ENCODE measurements around the gene LIME1. TPM values are rescaled to one million over a fixed set of nuclear protein-coding genes. Genes with fewer than 3 reads are reported as not detected.
A peak's percentile ranks its signal among the peaks of the same experiment; 100 is the strongest.

Gene LIME1
- polyA plus RNA-seq, 3 donors: 0.39 to 8.8 (median 0.62) TPM

- peaks cover 35 to 47% of the 10 kb centered on the region in 2 donors for H3K4me1 ChIP-seq (ENCODE audit: control insufficient read depth in 1 of 2, insufficient read depth in 2 of 2, low read length in 2 of 2)
- intact Hi-C loops (cut with micrococcal nuclease): loop anchor here in 1 of 2 donors (2.0 to 5.0 kb wide), 3 partner anchors 31 to 122 kb away; partner anchors contain the start of genes ABHD16B, RTEL1 and ZGPAT
Measured at GRCh38 chr20:63740070-63740626, 3.7 kb downstream of the LIME1 start.

DNA sequence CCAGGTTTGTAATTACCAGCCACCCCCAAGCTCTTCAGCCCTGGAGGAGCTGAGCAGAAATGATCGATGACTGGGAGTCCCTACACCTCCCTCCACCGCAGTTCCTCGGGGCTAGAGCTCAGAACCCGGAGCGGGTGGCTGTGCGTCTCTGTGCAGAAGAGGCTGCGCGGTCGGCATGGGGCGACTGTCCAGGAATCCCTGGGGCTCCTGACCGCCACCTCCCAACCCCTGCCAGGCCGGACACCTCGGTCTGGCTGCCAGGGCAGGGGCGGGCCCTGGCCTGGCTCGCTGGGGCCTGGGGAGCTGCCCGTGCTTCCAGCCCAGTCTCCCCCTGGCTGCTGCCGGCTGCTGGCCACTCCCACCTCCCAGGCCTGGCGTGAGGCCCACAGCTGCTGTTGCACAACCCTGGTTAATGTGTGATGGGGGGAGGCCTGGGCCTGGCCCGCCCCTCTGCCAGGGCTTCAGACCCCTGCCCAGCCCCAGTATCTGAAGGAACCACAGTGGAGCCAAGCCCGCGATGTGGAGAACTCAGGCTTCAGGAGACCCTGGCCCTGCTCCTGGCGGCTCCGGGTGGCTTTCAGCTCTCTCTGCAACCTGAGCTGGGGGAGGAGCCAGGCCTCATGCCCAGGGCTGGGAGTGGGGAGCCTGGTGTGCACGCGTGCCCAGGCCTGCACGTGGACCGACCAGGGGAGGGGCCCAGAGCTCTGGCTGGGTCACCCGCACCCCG, 4.3 kb downstream of the LIME1 start:
- peaks cover 21% of the 10 kb centered on the region for H3K4me1 Mint-ChIP-seq
- H3K4me1 ChIP-seq (ENCODE audit: control insufficient read depth in 1 of 2, insufficient read depth in 2 of 2, low read length in 2 of 2): peaks cover 35 to 47% of the 10 kb centered on the region in 2 donors
- peak overlapping the region; percentile 93 for H3K4me2 ChIP-seq (replicated peaks; ENCODE audit: extremely low read depth, low read length, poor library complexity, severe bottlenecking)
- peaks cover 36% of the 10 kb centered on the region for H4K20me1 ChIP-seq (ENCODE audit: insufficient read depth, low read length)
- intact Hi-C loops (cut with micrococcal nuclease): loop anchor here in 1 of 2 donors (2.0 to 5.0 kb wide), 3 partner anchors 32 to 122 kb away; partner anchors contain the start of genes ABHD16B, RTEL1 and ZGPAT
- peak overlapping the region; percentile 62 to 71 for H3K4me3 Mint-ChIP-seq
- TF ChIP-seq, protein P1, sequence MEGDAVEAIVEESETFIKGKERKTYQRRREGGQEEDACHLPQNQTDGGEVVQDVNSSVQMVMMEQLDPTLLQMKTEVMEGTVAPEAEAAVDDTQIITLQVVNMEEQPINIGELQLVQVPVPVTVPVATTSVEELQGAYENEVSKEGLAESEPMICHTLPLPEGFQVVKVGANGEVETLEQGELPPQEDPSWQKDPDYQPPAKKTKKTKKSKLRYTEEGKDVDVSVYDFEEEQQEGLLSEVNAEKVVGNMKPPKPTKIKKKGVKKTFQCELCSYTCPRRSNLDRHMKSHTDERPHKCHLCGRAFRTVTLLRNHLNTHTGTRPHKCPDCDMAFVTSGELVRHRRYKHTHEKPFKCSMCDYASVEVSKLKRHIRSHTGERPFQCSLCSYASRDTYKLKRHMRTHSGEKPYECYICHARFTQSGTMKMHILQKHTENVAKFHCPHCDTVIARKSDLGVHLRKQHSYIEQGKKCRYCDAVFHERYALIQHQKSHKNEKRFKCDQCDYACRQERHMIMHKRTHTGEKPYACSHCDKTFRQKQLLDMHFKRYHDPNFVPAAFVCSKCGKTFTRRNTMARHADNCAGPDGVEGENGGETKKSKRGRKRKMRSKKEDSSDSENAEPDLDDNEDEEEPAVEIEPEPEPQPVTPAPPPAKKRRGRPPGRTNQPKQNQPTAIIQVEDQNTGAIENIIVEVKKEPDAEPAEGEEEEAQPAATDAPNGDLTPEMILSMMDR (IDR thresholded peaks at IDR 0.05): no peak
- peaks cover 8% of the 10 kb centered on the region in 2 donors for H3K36me3 Mint-ChIP-seq
- peak overlapping the region in 1 of 7 donors; percentile 36 for H3K27ac Mint-ChIP-seq
- no peaks in the 10 kb centered on the region for H3K9me3 ChIP-seq (replicated peaks in 1 of 2; ENCODE audit: control insufficient read depth in 1 of 2, insufficient read depth in 1 of 2, low read length in 2 of 2)
- peak overlapping the region; percentile 26 to 36 for H3K27ac ChIP-seq (ENCODE audit: low read depth in 1 of 2, low read length in 2 of 2)
- H3K9me3 Mint-ChIP-seq: peaks cover 0 to 4% (median 0%) of the 10 kb centered on the region in 7 donors
- peak overlapping the region; percentile 61 for H3K9ac ChIP-seq (ENCODE audit: insufficient read depth, low read length, poor library complexity, severe bottlenecking)
- DNase-seq: peak; percentile 64 to 68 (median 64)
- peaks cover 17 to 32% (median 24%) of the 10 kb centered on the region in 3 donors for H3K27me3 Mint-ChIP-seq (ENCODE audit: low read depth in 3 of 3)
- 4% methylated on average over 22 of the region's 29 CpGs for WGBS (ENCODE audit: insufficient coverage)
- peak overlapping the region; percentile 58 to 83 (median 59) for H3K4me3 ChIP-seq (replicated peaks in 1 of 3; ENCODE audit: low read depth in 2 of 3, low read length in 3 of 3)
- peaks cover 8 to 26% of the 10 kb centered on the region in 2 donors for H3K27me3 ChIP-seq (ENCODE audit: control insufficient read depth in 2 of 2, insufficient read depth in 2 of 2, low read length in 2 of 2)
- peaks cover 1 to 14% of the 10 kb centered on the region in 2 donors for H3K36me3 ChIP-seq (replicated peaks in 1 of 2; ENCODE audit: control insufficient read depth in 1 of 2, insufficient read depth in 2 of 2, low read length in 2 of 2)
- peak overlapping the region; percentile 78 for H2AFZ ChIP-seq (ENCODE audit: insufficient read depth, low read depth, low read length, poor library complexity, severe bottlenecking)
- H3K79me2 ChIP-seq (ENCODE audit: insufficient read depth, low read length): peaks cover 7% of the 10 kb centered on the region

More at GRCh38 chr20:63740070-63740626, 3.7 kb downstream of the LIME1 start:
- H3K4me1 Mint-ChIP-seq: peaks cover 21% of the 10 kb centered on the region
- peaks cover 7% of the 10 kb centered on the region for H3K79me2 ChIP-seq (ENCODE audit: insufficient read depth, low read length)
- H3K27me3 Mint-ChIP-seq (ENCODE audit: low read depth in 3 of 3): peaks cover 17 to 37% (median 25%) of the 10 kb centered on the region in 3 donors
- peak overlapping the region; percentile 62 to 71 for H3K4me3 Mint-ChIP-seq
- H3K9me3 Mint-ChIP-seq: peaks cover 0 to 4% (median 0%) of the 10 kb centered on the region in 7 donors
- H3K4me3 ChIP-seq (replicated peaks in 1 of 3; ENCODE audit: low read depth in 2 of 3, low read length in 3 of 3): peak overlapping the region; percentile 58 to 83 (median 59)
- DNase-seq: peak in 1 of 3 donors; percentile 13
- no peaks in the 10 kb centered on the region for H3K9me3 ChIP-seq (replicated peaks in 1 of 2; ENCODE audit: control insufficient read depth in 1 of 2, insufficient read depth in 1 of 2, low read length in 2 of 2)
- WGBS (ENCODE audit: insufficient coverage): under 1% methylated on average over 78 of the region's 80 CpGs
- peaks cover 8 to 21% of the 10 kb centered on the region in 2 donors for H3K36me3 ChIP-seq (replicated peaks in 1 of 2; ENCODE audit: control insufficient read depth in 1 of 2, insufficient read depth in 2 of 2, low read length in 2 of 2)
- peaks cover 8 to 15% of the 10 kb centered on the region in 2 donors for H3K36me3 Mint-ChIP-seq
- H4K20me1 ChIP-seq (ENCODE audit: insufficient read depth, low read length): peaks cover 41% of the 10 kb centered on the region
- peak overlapping the region; percentile 78 for H2AFZ ChIP-seq (ENCODE audit: insufficient read depth, low read depth, low read length, poor library complexity, severe bottlenecking)
- TF ChIP-seq, protein P1 (IDR thresholded peaks at IDR 0.05): no peak
- H3K27me3 ChIP-seq (ENCODE audit: control insufficient read depth in 2 of 2, insufficient read depth in 2 of 2, low read length in 2 of 2): peaks cover 8 to 26% of the 10 kb centered on the region in 2 donors
- H3K9ac ChIP-seq (ENCODE audit: insufficient read depth, low read length, poor library complexity, severe bottlenecking): peak overlapping the region; percentile 61
- no peak overlapping the region for H3K27ac Mint-ChIP-seq
- H3K27ac ChIP-seq (ENCODE audit: low read depth in 1 of 2, low read length in 2 of 2): peak overlapping the region; percentile 26 to 36
- H3K4me2 ChIP-seq (replicated peaks; ENCODE audit: extremely low read depth, low read length, poor library complexity, severe bottlenecking): peak overlapping the region; percentile 93
